ENCODE results near the gene CRABP2.

GRCh38 chr1:156668801-156669637 is 36.4 kb downstream of the CRABP2 start:
- TF ChIP-seq ZNF687 (IDR thresholded peaks at IDR 0.05) (no peak), BHLHE40 (IDR thresholded peaks at IDR 0.05; ENCODE audit: borderline replicate concordance in 1 of 2, low read depth in 2 of 2, low read length in 1 of 2) (no peak), TCF12 (IDR thresholded peaks at IDR 0.05; ENCODE audit: low read depth, low read length) (no peak), CTCF (IDR thresholded peaks at IDR 0.05 in 2 of 3, conservative IDR thresholded peaks at IDR 0.05 in 1 of 3; ENCODE audit: control insufficient read depth in 2 of 3, extremely low read depth in 1 of 3, insufficient read depth in 1 of 3, low read depth in 3 of 3, low read length in 3 of 3) (no peak), BCL3 (IDR thresholded peaks at IDR 0.05; ENCODE audit: borderline replicate concordance, insufficient read depth, low read depth, low read length, poor library complexity, severe bottlenecking) (no peak), ELK1 (IDR thresholded peaks at IDR 0.05; ENCODE audit: low read depth, low read length) (no peak), NFYB (IDR thresholded peaks at IDR 0.05; ENCODE audit: insufficient read depth, low read depth, low read length) (no peak), RAD21 (IDR thresholded peaks at IDR 0.05; ENCODE audit: insufficient read depth, low read depth, low read length) (no peak), KLF5 (IDR thresholded peaks at IDR 0.05; ENCODE audit: partially characterized antibody) (no peak)

Measured in GM12878 (cell line).